ENCODE results near the gene FCHSD2. TPM values are rescaled to one million over a fixed set of nuclear protein-coding genes. Genes with fewer than 3 reads are reported as not detected.
"Not testable (repeated sequence)": the region's sequence is repeated elsewhere in the genome, so short reads cannot be mapped to it uniquely, and the experiment has no call there.

The FCHSD2 gene
- total RNA-seq, 1 donor from 2014 or later, result 42.5 TPM

DNA sequence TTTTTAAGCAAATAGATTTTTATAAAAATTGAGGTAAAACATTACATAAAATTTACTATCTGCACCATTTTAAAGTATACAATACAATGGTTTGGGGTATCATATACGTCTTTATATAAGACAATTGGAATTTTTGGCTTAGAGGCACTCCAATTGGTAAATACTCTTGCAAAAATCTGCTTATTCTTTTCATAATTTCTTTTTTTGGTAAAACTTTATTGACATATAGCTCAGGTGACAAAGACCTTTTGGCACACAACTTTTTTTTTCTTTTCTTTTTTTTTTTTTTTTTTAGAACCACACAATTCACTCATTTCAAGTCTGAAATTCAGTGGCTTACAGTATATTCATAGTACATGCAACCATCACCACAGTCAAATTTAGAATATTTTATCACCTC is 270.1 kb downstream of the FCHSD2 start:
- no peak for DNase-seq (ENCODE audit: low spot score)

DNA sequence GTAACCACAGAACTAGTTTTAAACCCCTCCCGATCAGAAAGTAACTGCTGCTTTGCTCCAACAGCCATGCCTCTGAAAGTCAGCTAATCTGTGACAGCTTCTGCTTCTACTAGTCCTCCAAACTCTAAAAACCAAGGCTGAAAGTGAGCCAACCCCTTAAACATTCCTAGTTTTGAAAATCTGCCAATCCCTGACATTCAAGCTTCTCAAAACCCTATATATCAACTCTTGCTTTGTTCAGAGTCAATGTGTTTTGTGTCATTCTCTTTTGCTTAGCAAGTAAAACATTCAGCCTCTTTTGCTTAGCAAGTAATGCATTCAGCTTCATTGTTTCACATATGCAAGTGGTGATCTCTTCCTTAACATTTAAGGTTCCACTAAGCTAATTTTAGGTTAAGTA is 271.0 kb downstream of the FCHSD2 start:
- DNase-seq (ENCODE audit: low spot score), result no peak

DNA sequence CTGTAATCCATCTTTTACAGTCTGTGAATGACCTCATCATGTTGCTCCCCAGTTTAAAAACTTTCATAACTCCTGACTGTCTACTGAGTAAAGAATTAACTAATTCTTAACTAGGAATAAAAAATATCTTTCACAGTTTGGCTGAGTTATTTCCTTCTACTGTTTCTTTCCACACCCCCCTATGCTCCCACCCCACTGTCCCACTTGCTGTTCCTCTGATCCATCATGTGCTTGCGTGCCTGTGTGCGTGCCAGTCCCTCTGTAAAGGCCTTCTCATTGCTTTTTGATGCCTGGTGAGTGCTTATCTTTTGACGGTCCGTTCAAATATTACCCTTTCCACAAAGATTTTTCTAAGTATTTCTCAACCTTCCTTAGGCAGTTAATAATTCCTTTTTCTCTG is 272.3 kb downstream of the FCHSD2 start:
- no peak for DNase-seq (ENCODE audit: low spot score)

DNA sequence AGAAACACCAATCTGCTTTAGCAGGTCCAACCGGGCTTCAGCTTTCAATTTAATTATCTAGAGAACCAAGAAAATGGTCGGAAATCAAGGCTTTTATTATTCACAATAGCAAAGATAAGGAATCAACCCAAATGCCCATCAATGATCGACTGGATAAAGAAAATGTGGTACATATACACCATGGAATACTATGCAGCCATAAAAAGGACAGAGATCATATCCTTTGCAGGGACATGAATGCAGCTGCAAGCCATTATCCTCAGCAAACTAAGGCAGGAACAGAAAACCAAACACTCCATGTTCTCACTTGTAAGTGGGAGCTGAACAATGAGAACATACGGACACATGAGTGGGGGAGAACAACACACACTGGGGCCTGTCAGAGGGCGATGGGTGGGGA is 274.1 kb downstream of the FCHSD2 start:
- no peak for DNase-seq (ENCODE audit: low spot score)

DNA sequence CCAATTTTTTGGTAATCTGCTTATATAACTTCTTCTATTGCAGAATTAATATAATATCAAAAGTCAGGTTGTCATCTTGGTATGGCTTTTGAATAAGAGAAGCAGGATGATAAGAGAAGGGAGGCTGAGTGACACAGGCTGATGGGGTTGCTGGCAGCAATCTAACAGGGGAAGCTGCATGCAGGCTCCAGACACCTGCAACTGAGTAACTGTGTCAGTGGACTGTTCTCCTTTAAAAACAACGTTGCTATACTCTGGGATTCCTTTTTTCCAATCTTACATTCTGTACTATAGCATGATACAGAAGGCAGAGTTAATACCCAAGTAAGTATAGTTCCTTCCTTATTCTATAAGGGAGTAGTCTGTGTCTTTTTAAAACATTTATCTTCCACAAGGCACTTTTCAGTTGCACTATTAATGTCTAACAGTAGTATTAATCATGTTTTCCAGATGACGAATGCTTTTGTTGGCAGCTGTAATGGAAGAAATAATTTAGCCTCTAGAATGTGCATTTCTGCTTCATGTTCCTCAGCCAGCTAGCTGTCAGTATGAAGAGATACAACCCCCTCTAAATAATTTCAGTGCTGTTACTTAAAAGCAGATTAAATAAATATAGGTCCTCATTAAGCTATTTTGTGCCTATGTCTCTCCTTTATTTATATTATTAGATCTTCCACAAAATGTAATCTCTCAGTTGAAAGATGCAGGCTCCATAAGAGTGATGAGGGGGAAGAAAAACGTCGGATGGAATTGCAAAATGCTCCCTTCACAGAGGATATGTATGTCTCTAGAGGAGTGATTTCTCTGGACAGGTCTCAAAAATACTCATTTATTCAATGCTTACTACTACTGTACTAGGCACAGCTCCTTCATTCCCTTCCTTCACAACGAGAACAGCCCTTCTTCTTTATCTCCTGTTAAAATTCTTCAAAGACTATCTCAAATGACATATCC is 277.1 kb downstream of the FCHSD2 start:
- no peak for DNase-seq (ENCODE audit: low spot score)

DNA sequence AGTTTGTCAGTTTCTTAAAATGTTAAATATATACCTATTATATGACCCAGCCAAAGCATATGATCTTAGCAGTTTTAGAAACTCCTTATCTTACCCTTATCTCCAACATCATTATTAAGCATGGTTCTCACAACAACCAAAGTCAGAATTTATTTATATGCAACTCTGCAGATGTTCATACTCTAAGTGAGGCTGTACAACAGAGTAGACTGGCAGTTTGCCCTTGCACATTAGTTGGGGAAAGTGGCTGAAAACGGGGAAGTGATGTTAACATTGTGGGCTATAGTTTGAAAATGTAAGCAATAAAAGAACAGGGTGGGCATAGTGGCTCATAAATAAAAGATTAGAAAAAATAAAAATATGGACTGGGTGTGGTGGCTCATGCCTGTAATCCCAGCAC is 278.2 kb downstream of the FCHSD2 start:
- DNase-seq (ENCODE audit: low spot score), result no peak

DNA sequence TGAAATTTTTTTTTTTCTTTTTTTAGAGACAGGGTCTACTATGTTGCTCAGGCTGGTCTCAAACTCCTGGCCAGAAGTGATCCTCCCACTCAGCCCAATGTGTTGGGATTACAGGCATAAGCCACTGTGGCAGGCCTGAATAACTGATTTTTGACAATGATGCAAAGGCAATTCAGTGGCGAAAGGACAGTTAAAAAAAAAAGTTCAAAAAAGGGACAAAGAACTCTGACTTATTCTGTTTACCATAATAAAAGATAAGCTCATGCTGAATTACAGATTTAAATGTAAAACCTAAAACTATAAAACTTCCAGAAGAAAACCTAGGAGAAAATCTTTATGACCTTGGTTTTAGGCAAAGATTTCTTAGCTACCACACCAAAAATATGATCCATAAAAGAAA is 279.0 kb downstream of the FCHSD2 start:
- no peak for DNase-seq (ENCODE audit: low spot score)

DNA sequence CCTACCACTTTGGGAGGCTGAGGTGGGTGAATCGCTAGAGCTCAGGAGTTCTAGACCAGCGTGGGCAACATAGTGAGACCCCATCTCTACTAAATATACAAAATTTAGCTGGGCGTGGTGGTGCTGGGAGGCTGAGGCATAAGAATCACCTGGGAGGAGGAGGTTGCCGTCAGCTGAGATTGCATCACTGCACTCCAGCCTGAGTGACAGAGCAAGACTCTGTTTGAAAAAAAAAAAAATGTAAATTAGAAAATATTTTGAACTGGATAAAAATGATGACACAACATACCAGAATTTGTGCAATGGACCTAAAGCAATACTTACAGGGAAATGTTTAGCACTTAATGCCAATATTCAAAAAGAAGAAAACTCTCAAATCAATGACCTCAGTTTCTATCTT is 281.5 kb downstream of the FCHSD2 start:
- no peak for DNase-seq (ENCODE audit: low spot score)

DNA sequence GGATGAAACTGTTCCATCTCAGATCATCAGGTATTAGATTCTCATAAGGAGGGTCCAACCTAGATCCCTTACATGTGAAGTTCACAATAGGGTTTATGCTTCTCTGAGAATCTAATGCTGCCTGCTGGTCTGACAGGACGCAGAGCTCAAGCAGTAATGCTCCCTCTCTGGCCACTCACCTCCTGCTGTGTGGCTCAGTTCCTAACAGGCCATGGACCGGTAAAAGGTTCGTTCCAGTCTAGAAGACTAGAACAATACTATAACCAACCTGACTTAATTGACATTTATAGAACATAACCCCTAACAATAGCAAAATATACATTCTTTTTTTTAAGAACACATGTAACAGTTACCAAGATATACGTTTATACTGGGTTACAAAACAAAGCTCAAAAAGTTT is 282.1 kb downstream of the FCHSD2 start:
- no peak for DNase-seq (ENCODE audit: low spot score)

DNA sequence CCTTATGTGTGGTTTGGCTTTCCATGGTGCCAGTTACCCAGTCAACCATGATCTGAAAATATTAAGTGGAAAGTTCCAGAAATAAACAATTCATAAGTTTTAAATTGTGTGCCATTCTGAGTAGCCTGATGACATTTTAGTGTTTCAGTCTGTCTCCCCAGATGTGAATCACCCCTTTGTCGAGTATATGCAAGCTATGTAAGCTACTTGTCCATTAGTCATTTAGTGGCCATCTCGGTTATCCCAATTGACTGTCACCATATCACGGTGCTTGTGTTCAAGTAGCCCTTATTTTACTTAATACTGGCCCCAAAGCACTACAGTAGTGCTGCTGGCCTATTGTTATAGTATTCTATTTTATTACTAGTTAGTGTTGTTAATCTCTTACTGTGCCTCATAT is 283.0 kb downstream of the FCHSD2 start:
- DNase-seq (ENCODE audit: low spot score), result no peak

DNA sequence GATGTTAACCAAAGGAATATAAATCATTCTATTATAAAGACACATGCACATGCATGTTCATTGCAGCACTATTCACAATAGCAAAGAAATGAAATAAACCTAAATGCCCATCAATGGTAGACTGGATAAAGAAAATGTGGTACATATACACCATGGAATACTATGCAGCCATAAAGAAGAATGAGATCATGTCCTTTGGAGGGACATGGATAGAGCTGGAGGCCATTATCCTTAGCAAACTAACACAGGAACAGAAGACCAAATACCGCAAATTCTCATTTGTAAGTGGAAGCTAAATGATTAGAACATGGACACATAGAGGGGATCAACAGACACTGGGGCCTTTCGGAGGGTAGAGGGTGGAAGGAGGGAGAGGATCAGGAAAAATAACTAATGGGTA is 283.9 kb downstream of the FCHSD2 start:
- not testable (repeated sequence) for DNase-seq (ENCODE audit: low spot score)

DNA sequence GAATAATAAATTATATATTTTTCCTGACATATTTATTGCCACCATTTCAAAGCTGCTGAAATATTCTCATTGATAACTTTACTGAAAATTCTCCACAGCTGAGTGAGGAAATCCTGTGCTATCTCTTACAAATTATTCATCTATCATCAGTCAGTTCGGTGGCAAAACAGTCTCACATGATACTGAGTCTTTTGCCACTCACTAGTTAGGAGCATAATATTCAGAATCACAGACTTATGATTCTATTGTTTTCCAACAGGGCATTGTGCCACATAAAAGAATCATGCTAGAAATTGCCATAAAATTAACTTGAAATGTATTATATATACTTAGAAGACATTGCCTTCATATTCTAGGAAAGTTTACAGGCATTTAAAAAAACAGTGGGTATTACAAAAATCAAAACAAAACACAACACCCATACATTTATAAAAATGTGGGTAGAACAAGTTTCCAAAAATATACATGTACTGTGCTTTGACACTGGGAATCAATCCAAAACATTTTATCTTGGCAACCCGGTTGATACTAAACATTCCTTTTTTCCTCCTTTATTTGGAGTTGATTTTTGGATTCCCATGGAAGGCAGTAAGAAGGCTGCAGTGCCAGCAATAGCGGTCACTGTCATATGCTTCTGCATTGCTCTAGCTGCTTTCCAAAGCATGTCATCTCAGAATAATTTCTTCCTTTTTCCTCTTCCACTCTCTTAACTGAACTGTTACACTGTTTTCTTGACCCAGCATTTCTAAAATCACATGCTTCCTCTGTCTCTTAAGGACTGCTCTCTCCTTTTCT is 285.4 kb downstream of the FCHSD2 start:
- no peak for DNase-seq (ENCODE audit: low spot score)

DNA sequence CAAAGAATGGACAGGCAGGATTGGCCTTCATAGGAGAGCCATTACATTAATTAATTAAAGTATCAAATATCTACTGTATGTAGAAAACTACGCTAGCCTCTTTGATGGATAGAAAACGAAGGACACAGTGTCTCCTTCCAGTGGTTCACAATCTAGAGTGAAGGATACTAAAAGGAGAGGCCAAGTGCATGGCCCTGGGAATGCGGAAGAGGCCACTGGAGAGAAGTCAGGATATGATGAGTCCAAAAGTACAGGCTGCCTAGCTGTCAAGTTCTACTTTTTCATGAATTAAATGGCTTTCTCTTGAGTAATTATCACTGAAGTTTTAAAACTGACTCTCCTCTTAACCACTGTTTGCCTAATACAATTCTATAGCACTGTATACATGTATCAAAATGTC is 286.1 kb downstream of the FCHSD2 start:
- no peak for DNase-seq (ENCODE audit: low spot score)

DNA sequence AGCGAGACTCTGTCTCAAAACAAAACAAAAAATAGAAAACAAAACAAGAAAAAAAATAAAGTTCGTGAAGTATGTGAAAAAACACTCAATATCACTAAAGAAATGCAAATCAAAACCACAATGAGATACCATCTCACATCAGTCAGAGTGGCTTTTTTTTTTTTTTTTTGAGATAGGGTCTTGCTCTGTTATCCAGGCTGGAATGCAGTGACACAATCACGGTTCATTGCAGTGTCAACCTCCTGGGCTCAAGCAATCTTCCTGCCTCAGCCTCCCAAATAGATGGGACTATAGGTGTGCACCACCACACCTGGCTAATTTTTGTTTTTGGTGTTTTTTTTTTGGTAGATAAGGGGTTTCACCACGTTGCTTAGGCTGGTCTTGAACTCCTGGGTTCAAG is 290.4 kb downstream of the FCHSD2 start:
- no peak for DNase-seq (ENCODE audit: low spot score)

DNA sequence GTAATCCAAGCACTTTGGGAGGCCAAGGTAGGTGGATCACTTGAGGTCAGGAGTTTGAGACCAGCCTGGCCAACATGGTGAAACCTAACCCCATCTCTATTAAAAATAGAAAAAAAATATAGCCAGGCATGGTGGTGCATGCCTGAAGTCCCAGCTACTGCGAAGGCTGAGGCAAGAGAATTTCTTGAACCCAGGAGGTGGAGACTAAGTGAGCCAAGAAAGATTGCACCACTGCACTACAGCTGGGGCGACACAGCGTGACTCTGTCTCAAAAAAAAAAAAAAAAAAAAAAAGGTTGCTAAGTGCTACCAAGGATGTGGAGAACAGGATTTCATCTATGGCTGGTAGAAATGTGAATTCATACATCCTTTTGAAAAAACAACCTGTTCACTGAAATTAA is 291.3 kb downstream of the FCHSD2 start:
- DNase-seq (ENCODE audit: low spot score), result no peak

DNA sequence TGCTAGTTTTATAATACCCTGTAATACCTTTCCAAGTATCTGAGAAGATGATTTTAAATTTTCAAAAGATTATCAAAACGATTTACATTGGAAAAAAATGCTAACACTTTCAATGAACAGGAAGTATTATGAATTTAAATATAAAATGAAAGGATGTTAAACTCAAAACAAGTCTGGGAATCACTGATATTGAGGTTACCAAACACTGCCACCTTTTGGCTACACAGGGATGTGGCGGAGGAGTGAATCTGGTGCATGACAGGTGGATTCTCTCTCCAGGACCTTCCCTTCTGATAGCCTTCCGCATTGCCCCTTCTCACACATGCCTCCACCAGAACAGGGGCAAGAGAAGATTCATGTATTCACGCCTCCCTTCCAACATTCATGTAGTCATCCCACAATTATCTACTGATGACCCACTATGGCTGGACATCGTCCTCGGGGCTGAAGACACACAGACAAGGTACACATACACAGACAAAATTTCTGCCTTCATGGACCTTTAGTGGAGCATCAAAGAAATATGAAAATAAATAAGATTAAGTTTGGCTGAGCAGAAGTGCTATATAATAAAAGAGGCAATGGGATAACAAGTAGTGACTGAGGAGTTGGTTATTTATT is 293.2 kb downstream of the FCHSD2 start:
- DNase-seq (ENCODE audit: low spot score), result no peak

DNA sequence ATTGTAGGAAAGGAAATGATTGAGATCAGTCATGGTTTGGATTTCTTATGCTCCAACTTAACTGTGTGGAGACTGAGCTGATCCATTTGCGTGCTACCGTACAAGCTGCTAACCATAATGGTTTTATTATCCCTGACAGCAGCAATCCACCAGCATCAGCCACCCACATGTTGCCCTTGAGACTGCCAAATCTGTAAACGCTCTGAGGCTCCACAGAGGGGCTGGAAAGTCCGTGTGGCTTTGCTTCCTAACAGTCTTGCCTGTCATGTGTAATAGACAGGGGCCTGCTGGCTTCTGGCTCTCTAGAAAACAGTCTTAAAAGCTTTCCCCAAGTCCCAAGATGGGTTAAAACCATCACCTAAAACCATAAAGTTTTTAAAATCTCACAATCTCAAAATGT is 297.8 kb downstream of the FCHSD2 start:
- no peak for DNase-seq (ENCODE audit: low spot score)

DNA sequence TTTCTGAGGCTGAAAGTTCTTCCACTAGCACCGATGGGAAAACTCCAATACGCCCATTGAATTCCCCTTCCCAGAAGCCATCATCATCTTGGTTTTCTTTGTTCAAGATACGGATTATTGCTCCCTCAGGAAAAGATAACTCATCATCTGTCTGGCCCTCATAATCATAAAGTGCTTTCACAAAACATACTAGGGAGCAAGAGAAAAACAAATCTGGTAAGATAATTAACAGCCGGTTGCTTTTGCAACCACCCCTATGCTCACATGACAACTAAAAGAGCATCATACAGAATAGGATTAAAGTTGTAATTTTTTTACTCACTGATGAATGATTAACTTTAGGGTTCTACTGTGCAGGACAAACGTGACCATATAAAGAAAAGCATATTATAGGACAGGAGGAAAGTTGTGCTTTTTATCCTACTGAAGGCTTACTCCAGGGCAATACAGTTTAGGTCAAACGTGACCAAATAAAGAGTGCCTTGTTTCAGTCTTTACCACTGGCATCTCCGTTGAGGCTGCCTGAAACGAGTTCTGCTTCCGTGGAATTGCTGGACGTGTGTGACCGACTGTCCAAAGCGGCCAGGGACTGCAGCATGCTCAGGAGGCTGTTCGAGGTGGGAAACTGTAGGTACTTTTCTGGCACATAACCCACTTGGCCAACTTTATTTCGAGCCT is 299.3 kb downstream of the FCHSD2 start:
- DNase-seq (ENCODE audit: low spot score), result no peak

DNA sequence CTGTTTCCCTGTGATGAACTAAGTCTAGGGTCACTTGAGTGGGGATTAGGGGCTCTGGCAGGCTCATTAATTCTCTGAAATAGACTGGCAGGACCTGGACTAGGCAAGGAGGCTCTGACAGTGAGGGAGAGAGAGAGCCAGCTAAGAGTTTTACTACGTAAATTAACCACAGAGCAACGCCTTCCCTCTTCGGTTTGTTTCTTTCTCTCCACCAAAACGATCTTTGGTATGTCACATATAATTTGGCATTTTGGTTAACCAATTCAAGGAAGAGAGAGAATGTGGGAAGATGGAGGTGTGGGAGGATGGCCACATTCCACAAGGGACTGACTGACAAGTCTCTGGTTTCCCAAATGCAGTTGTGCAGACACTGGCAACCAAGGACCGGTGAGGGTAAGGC is 300.0 kb downstream of the FCHSD2 start:
- DNase-seq (ENCODE audit: low spot score), result no peak

DNA sequence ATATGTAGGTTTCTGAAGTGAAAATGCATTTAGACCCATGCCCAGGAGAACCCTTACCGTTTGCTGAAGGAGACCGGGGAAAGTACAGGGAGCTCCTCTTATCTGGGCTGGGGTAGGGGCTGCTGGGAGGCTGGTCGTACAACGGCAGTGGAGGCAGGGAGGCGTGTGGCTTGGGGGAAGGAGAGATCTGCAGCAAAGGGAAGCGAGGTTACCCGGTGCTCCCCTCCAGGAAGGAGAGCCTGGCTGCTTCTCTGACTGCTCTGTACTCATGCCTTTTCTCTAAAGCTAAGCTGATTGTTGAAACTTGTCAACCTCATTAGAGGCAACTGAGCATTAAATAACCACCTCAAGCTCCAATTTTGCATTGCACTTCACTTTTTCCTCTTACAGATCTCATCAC is 300.7 kb downstream of the FCHSD2 start:
- DNase-seq (ENCODE audit: low spot score), result no peak

DNA sequence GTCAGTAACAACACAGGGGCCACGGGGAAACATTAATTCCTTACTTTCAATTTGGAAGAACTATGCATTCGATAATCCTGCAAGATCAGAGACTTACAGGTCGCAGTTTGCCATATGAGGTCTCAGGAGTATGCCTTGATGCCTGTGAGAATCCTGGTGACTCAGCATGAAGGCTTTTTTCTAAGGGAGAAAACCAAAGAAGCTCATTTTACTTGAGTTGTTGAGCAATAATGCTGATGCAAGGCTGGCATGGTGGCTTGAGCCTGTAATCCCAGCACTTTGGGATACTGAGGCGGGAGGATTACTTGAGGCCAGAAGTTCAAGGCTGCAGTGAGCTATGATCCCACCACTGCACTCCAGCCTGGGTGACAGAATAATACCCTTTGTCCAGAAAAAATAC is 301.3 kb downstream of the FCHSD2 start:
- DNase-seq (ENCODE audit: low spot score), result no peak

DNA sequence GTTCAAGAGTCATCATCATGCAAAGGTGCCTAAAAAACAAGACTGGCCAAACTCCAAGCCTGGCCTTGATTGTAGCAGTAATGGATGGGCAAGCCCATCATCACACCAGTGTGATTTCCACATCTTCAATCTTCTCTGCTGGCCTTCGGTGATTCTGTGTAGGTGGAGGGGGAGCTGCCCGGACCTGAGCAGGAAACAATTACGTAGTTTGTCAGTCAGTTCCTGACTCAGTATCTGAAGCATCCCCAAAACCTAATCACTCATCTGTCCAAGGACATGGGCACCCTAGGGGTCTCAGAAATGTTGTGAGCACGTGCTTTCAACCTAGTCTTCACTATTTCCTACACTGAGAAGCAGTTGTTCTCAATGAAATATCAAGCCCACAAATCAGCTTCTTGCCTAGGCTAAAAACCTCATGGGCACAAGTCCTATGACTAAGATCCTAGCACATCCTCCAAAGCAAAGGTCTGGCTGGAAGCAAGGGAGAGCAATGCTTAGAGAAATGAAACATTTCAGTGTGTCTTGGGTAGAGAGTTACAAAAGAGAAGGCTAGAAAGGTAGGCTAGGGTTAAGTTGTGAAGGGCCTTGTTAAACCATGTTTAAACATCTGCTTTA is 303.3 kb downstream of the FCHSD2 start:
- no peak for DNase-seq (ENCODE audit: low spot score)

All from ureter (tissue), 1 donor.